ENCODE results near the gene APH1B. TPM values are rescaled to one million over a fixed set of nuclear protein-coding genes. Genes with fewer than 3 reads are reported as not detected.

APH1B gene
- total and polyA plus RNA-seq, 8 donors, result 24.0 to 32.2 (median 29.4) TPM

GRCh38 chr15:63351170-63351569 is 73.8 kb downstream of the APH1B start:
- H3K36me3 ChIP-seq, result no peaks in the 10 kb centered on the region
- TF ChIP-seq, protein P1, sequence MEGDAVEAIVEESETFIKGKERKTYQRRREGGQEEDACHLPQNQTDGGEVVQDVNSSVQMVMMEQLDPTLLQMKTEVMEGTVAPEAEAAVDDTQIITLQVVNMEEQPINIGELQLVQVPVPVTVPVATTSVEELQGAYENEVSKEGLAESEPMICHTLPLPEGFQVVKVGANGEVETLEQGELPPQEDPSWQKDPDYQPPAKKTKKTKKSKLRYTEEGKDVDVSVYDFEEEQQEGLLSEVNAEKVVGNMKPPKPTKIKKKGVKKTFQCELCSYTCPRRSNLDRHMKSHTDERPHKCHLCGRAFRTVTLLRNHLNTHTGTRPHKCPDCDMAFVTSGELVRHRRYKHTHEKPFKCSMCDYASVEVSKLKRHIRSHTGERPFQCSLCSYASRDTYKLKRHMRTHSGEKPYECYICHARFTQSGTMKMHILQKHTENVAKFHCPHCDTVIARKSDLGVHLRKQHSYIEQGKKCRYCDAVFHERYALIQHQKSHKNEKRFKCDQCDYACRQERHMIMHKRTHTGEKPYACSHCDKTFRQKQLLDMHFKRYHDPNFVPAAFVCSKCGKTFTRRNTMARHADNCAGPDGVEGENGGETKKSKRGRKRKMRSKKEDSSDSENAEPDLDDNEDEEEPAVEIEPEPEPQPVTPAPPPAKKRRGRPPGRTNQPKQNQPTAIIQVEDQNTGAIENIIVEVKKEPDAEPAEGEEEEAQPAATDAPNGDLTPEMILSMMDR (IDR thresholded peaks at IDR 0.05), result no peak
- no peak for DNase-seq
- no peaks in the 10 kb centered on the region for H3K27me3 ChIP-seq
- ATAC-seq, result no peak
- H3K9me3 ChIP-seq, result no peaks in the 10 kb centered on the region
- peaks cover 3 to 6% of the 10 kb centered on the region in 2 donors for H3K4me1 ChIP-seq
- no peak overlapping the region for H3K27ac ChIP-seq
- intact Hi-C loops (cut with DNase I), result no loop called here
- no peak overlapping the region for H3K4me3 ChIP-seq

GRCh38 chr15:63352808-63353207 is 75.4 kb downstream of the APH1B start:
- peaks cover 3 to 6% of the 10 kb centered on the region in 2 donors for H3K4me1 ChIP-seq
- H3K36me3 ChIP-seq, result no peaks in the 10 kb centered on the region
- H3K9me3 ChIP-seq, result no peaks in the 10 kb centered on the region
- intact Hi-C loops (cut with DNase I), result no loop called here
- ATAC-seq (no peak), DNase-seq (no peak)
- TF ChIP-seq, protein P1 (IDR thresholded peaks at IDR 0.05), result no peak
- no peak overlapping the region for H3K4me3 ChIP-seq
- H3K27me3 ChIP-seq, result no peaks in the 10 kb centered on the region
- H3K27ac ChIP-seq, result no peak overlapping the region

GRCh38 chr15:63353261-63353660 is 75.9 kb downstream of the APH1B start:
- Histone ChIP-seq H3K4me3 (no peak overlapping the region), H3K9me3 (no peaks in the 10 kb centered on the region), H3K4me1 (peaks cover under 1 to 5% of the 10 kb centered on the region in 2 donors), H3K27ac (no peak overlapping the region), H3K36me3 (no peaks in the 10 kb centered on the region), H3K27me3 (no peaks in the 10 kb centered on the region)
- intact Hi-C loops (cut with DNase I), result no loop called here
- TF ChIP-seq, protein P1 (IDR thresholded peaks at IDR 0.05), result no peak
- DNase-seq (no peak), ATAC-seq (no peak)

DNA sequence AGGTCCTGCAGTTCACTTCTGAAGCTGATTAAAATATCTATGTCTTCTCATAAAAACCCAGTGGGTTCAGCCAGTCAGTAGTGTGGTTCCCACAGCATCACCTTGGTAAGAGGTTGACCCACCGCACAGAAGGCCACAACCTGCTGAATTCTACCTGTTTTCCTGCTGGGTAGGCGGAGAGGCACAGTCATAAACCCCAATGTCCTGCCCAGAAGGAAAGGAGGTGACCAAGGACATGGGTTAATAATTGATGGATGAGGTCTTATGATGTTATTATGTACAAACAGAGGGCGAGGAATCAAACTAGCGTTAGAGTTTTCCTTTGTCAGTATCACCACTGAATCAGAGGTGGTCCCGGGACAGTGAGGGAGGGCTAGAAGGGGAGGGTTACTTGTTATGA is 76.5 kb downstream of the APH1B start:
- no peaks in the 10 kb centered on the region for H3K27me3 ChIP-seq
- no peaks in the 10 kb centered on the region for H3K9me3 ChIP-seq
- no peaks in the 10 kb centered on the region for H3K36me3 ChIP-seq
- no peak overlapping the region for H3K27ac ChIP-seq
- no peak overlapping the region for H3K4me3 ChIP-seq
- intact Hi-C loops (cut with DNase I), result no loop called here
- TF ChIP-seq, protein P1 (IDR thresholded peaks at IDR 0.05), result no peak
- no peaks in the 10 kb centered on the region for H3K4me1 ChIP-seq
- ATAC-seq (no peak), DNase-seq (no peak)

DNA sequence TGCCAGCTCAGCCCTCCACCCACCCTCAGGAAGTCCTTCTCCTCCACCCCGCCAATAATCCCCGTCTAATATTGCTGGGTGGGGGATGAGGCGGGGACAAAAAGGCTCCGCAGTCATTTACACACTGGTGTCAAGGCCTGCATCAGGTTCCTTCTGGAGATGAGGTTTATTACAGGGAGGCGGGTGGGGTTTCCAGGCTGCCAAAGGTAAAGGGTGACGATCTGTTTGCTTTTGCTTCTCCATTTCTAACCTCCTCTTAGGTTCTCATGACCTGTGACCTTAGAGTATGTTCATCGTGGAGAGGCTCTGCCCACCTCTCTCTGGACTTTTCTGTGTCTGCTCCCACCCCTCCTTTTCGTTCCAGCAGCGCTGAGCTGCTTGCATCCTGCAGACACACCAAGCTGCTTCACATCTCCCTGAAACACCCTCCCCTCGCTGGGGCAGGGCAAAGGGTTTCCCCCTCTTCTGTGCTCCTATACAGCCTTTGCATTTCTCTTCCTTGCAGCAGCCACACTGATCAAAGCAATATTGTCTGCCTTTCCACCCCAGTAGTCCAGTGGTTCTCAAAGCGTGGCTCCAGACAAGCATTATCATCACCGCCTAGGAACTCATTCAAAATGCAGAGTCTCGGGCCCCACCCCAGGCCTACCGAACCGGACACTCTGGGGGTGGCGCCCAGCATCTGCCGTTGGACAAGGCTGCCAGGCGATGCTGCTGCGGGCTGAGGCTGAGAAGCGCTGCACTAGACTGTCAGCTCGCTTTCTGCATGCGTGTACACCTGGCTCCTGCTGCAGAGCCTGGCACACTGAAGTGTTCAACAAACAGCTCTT is 77.6 kb downstream of the APH1B start:
- no peaks in the 10 kb centered on the region for H3K27me3 ChIP-seq
- ATAC-seq (no peak), DNase-seq (no peak)
- H3K27ac ChIP-seq, result no peak overlapping the region
- H3K4me3 ChIP-seq, result no peak overlapping the region
- no peaks in the 10 kb centered on the region for H3K9me3 ChIP-seq
- intact Hi-C loops (cut with DNase I), result no loop called here
- H3K4me1 ChIP-seq, result no peaks in the 10 kb centered on the region
- H3K36me3 ChIP-seq, result no peaks in the 10 kb centered on the region
- TF ChIP-seq, protein P1 (IDR thresholded peaks at IDR 0.05), result no peak

Data from left lung (tissue), 10 donors.